Measurements from ENCODE around the gene FRRS1L.

The FRRS1L gene

GRCh38 chr9:109101202-109101595 is 65.8 kb downstream of the FRRS1L start:
- no peak for DNase-seq

GRCh38 chr9:109100543-109101201 is 66.4 kb downstream of the FRRS1L start:
- no peak for DNase-seq

GRCh38 chr9:109098960-109099308 is 68.1 kb downstream of the FRRS1L start:
- no peak for DNase-seq

- peak; percentile 47 for DNase-seq
These were observed 68.7 kb downstream of the FRRS1L start for GRCh38 chr9:109098171-109098959.

- no peak for DNase-seq
These were observed 69.9 kb downstream of the FRRS1L start for GRCh38 chr9:109097146-109097545.

- DNase-seq: no peak
These were observed 71.7 kb downstream of the FRRS1L start for GRCh38 chr9:109095321-109095720.

GRCh38 chr9:109094268-109094667 is 72.8 kb downstream of the FRRS1L start:
- no peak for DNase-seq

GRCh38 chr9:109092587-109092986 is 74.5 kb downstream of the FRRS1L start:
- DNase-seq: no peak

GRCh38 chr9:109092051-109092580 is 74.9 kb downstream of the FRRS1L start:
- no peak for DNase-seq

GRCh38 chr9:109088221-109088620 is 78.8 kb downstream of the FRRS1L start:
- no peak for DNase-seq

- DNase-seq: no peak
These were observed 79.3 kb downstream of the FRRS1L start for GRCh38 chr9:109087795-109088194.

GRCh38 chr9:109086221-109086620 is 80.8 kb downstream of the FRRS1L start:
- DNase-seq: no peak

GRCh38 chr9:109085510-109085909 is 81.5 kb downstream of the FRRS1L start:
- no peak for DNase-seq

- DNase-seq: no peak
These were observed 83.1 kb downstream of the FRRS1L start for GRCh38 chr9:109083813-109084405.

- no peak for DNase-seq
These were observed 83.9 kb downstream of the FRRS1L start for GRCh38 chr9:109083141-109083540.

GRCh38 chr9:109082091-109082620 is 84.9 kb downstream of the FRRS1L start:
- DNase-seq: no peak

Data from right forelimb (tissue), 1 donor.